ENCODE results near the gene SLC31A2.
A peak's percentile ranks its signal among the peaks of the same experiment; 100 is the strongest.
"Not testable (repeated sequence)": the region's sequence is repeated elsewhere in the genome, so short reads cannot be mapped to it uniquely, and the experiment has no call there.

SLC31A2 gene, protein sequence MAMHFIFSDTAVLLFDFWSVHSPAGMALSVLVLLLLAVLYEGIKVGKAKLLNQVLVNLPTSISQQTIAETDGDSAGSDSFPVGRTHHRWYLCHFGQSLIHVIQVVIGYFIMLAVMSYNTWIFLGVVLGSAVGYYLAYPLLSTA

DNA sequence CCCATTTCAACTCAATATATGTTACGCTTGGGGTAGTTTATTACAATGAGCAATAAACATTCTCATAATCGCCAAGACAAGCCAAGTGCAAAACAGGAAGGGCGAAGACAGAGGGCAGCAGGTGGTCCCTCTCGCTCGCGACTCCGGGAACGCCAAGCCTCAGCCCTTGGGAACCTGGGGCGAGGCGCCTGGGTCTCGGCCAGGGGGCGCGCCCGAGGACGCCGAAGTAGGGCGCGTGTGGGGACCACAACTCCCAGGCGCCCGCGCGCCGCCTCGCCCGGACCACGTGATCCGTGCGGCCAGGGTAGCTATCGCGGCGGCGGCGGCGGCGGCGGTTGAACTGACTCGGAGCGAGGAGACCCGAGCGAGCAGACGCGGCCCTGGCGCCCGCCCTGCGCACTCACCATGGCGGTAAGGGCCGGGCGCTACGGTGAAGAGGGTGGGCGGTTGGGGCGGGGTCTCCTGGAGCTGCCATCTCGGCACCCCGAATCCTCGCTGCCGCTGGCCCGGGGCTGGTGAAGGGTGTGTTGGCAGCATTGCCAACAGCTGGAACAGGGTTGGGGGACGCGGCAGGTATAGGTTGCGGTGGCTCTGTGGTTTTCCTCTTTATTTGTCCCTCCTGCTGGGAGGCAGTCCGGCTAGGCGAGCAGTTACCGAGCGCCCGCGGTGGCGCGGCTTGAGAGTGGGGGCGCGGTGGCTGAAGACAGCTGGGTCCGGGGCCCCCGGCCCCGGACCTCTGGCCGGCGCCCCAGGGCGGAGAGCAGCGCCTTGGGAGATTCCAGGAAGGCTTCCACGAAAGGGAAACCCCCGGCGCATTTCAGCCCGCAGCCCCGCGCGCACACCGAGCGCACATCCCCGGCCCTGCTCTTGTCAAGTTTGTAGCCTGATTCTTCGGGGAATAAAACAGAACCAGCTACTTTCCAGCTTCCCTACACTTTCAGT lies at the start of gene SLC31A2:
SLC31A2 (plus strand) TSS at position 338 of the 942 bp plus-strand sequence; CDS start at position 406, 68 bp downstream.
- DNase-seq, result peak; percentile 89

DNA sequence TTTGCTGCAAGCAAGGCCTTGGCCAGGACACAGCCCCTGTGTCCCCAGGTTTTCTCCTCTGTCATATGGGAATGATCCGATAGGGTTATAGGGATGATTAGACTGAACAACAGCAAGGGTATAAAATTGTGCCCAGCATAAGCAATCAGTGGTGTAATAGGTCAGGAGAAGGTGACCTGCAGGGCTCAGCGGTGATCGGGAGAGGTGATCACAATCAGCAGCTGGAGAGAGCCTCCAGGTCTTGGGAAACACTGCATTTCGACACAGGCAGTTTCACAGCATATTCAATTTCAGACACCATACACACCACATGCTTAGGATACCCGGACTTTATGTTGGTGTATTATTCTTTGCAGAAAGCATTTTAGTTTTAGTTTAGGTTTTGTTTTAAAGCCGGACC lies 45.5 kb upstream of the SLC31A2 start:
- DNase-seq, result not testable (repeated sequence)

DNA sequence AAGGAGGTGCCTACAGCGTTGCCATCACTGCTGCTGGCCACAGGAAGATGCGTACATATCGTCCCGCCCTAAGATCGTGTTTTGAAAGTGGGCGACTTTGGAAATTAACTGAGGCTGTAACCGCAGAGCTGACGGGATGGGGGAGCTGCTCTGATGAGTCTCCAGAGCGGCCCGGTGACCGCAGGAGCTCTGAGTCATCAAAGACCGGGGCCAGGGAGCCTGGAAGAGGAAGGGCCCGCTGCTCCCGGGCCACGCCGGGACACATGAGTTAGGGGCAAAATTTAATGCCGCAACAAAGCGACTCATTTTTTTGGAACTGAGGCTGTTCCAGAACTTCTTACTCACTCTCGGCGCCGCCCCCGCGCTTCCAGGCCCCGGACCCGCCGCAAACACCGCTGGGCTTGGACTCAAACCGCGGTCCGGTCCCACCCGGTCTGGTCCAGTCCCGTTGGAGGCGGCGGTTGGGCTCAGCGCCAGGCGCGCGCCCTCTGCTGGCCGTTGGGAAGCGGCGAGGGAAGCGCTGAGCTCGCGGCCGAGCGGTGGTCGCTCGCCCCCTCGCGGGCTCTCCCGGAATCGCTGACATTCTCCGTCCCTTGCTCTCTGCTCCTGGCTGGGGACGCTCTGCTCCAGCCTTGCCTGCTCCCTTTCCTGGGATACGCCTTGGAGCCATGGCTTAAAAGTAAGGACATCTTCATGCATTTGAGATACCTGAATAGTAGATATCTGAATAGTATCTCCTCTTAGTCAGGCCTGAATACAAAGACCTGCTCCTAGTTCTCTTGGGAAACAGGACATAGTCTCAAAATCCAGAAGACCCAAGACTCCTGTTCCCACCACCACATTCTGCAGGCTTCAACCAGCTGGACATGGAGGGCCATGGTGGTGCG lies 39.5 kb upstream of the SLC31A2 start:
- DNase-seq, result not testable (repeated sequence)

DNA sequence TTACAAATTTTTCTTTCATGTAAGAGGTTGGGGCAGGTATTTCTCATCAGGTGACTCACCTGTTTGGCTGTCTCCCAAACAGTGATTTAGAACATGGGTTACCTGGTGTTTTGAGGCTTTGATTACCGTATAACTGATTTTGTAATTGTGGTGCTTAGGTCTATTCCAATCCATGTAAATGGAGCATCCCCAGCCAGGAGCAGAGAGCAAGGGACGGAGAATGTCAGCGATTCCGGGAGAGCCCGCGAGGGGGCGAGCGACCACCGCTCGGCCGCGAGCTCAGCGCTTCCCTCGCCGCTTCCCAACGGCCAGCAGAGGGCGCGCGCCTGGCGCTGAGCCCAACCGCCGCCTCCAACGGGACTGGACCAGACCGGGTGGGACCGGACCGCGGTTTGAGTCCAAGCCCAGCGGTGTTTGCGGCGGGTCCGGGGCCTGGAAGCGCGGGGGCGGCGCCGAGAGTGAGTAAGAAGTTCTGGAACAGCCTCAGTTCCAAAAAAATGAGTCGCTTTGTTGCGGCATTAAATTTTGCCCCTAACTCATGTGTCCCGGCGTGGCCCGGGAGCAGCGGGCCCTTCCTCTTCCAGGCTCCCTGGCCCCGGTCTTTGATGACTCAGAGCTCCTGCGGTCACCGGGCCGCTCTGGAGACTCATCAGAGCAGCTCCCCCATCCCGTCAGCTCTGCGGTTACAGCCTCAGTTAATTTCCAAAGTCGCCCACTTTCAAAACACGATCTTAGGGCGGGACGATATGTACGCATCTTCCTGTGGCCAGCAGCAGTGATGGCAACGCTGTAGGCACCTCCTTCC lies 37.9 kb upstream of the SLC31A2 start:
- DNase-seq, result not testable (repeated sequence)

DNA sequence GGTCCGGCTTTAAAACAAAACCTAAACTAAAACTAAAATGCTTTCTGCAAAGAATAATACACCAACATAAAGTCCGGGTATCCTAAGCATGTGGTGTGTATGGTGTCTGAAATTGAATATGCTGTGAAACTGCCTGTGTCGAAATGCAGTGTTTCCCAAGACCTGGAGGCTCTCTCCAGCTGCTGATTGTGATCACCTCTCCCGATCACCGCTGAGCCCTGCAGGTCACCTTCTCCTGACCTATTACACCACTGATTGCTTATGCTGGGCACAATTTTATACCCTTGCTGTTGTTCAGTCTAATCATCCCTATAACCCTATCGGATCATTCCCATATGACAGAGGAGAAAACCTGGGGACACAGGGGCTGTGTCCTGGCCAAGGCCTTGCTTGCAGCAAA lies 32.0 kb upstream of the SLC31A2 start:
- DNase-seq, result not testable (repeated sequence)

DNA sequence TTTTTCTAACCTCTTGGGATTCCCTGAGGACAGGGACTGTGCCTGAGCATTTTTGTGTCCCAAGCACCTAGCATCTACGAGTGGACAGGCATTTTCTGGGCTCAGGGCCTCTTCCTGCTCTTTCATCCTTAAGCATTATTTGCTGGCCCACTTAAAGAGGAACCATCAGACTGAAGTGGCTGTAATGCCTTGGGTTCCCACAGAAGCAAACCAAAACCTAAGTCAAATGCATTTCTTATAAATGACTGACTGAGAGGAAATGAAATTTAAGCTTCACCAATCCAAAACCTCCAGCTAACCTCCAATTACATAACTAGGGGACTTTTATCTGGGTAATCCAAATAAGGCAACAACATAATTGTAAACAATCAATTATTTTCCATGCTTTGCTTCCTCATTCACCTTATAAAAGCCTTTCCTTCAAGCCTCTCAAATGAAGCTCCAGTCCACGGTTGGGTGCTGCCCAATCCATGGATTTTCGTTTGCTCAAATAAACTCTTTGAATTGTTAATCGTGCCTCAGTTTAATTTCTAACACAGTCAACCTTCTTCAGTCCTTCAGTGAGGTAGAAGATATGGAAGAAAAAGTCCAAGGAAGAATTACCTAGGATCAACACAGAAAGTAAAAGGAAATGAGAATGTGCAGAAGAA lies 25.3 kb upstream of the SLC31A2 start:
- no peak for DNase-seq

DNA sequence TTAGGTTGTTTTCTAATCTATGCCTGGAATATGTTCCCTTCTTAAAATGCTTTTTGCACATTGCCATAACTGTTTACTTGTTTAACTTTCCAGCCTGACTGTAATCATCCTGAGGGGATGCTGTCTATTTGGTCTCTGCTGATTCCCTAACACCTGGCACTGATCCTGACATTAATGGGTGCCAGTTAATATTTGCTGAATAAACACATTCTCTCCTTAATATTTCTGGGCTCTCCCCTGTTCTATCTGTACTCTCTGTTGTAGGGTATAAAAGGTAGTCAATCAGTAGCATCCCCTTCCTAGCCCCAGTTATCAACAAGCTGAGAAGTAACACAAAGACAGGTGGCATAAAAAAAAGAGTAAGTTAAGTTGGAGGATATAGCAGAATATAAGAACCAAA lies 21.3 kb upstream of the SLC31A2 start:
- DNase-seq, result no peak

DNA sequence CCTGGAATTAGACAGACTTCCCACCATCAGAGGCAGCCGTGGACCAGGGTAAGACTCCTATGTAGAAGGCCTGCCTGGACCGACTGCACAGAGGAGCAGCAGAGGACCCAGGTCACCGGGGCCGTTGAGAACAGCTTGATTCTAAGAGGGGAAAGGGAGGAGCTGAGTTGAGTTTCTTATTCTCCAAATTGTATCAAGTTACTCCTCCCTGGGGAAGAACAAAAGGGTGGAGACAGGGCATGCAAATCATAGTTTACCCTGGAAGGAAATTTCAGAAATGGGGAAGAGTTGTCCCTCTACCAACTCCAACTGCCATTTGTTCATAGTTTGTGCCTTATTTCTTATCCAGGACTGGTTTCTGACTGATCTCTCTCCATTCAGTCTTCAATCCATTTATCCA lies 20.9 kb upstream of the SLC31A2 start:
- DNase-seq, result no peak

DNA sequence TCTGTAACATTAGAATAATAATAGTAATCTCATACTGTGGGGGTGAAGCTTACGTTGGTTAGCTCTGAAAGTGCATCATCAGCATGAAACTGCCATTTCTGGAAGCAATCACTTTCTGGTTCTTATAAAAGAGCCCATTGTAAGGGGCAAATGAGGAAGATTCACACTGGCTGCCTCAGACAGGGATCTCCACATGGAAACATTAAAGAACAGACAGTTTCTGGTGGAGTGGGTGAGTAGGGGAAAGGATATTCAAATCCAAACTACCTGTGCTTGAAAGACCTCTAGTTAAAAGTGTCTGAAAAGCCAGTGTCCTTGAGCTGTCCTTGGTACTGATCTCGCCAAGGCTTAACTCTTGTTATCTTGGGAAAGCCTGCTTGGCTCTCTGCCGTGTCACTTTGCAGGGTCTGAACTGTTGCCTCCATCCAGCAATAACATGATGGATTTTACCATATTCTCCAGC lies 19.1 kb upstream of the SLC31A2 start:
- DNase-seq, result no peak

DNA sequence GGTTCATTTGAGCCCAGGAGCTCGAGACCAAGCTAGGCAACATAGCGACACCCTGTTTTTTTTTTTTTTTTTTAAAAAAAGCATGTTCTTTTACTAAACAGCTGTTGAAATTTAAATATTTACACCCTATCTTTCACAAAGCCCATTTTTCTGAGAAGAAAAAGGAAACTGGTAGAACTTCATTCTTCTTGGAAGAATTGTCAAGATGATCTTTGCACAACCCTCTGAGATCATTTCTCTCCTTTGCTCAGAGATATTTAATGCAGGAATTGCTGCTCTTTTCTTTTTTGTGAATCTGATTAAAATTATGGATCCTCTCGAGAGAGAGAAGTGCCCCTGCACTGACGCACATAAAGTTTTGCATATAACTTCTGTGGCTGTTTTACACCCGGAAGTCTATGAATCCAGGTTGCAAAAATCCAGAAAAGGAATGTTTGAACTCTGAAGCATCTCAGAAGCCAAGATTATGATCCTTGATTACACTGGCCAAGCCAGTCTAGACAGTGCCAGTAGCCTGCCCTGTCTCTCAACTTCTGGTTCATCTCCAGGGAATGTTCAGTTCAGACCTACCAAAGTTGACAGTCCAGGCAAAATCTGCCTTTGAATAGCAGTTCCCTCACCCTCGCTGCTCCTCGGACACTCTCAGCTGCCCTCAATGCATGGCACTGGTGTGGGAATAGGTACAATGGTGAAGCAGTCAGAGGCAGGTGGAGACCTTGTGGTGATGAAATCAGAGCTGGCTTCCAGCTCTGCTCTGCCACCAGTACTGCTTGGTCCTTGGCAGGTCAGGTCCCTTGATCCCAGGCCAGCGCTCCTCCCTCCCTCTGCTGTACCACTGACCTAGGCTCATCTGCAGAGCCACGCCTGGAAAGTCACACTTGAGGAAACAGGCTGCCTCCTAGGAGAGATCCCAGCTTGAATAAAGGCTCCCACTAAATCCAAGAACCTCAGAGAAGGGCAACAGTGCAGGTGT lies 13.3 kb upstream of the SLC31A2 start:
- DNase-seq, result no peak

DNA sequence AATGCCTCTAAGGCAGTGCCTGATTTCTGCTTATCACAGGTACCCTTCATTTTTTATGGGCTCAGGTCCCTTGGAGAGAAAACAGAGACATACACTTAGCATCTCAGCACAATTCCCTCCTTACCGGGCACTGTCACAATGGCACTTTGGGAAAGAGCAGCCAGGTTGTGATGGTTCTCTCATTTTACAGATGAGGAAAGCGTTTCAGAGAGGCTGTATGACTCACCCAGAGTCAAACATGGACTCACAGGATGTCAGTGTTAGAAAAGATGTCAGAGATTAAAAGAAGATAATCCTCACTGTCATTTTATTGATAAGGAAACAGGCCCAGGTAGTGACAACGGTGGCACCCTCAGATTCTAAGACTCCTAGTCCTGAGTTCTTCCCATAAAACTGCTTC lies 12.0 kb upstream of the SLC31A2 start:
- DNase-seq, result no peak

DNA sequence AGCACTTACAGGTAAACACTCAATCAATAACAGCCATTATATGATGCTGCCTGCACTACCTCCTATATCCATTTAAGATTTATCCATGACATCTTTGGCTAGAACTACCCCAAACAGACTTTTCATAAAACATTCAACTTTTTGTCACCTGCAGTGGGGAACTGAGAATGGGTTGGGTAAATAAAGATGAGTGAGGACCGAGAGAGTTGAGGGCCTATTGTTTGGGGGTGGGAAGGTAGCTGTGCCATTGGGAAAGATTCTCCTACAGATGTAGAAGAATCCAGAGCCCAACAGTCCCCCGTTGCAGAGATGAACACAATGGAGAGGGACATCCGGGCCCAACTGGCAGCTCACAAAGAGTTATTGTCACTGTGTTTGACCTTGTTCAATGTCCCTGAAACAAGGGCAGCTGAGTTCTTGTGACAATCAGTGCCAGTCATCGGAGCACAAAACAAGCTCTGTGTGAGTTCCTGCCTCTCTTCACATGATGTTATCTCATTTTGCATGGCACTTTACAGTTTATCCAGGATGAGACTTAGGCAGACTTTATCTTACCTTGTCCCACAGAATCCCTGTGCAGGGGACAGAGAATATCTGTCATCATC lies 11.5 kb upstream of the SLC31A2 start:
- DNase-seq, result no peak

DNA sequence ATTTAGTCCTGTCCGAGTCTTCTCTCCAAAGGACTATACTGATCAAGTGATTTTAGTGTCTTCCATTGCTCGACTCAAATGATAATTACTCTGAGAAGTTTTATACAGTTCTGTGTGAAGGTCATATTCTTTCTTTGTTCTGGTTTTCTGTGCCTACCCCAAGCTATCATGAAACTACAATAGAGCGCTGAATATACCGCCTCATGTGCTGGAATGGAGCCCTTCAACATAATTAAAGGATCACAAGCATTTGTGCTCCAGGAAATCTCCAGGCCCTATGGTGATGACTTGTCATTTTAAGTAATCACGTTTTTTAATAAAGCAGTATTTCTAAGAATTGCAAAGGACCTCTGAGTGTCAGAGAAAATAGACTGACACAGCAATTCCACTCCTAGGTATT lies 10.9 kb upstream of the SLC31A2 start:
- DNase-seq, result no peak

DNA sequence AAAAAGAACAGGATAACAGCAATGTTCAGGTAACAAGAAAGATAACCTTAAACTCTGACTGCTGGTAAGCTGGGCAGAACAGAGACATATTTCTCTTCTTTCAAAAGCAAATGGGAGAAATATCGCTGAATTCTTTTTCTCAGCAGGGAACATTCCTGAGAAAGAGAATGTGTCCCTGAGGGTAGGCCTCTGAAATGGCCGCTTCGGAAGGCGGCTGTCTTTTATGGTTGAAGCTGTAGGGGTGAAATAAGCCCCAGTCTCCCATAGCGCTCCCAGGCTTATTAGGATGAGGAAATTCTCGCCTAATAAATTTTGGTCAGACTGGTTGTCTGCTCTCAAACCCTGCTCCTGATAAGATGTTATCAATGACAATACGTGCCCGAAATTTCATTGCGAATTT lies 9.9 kb upstream of the SLC31A2 start:
- not testable (repeated sequence) for DNase-seq

DNA sequence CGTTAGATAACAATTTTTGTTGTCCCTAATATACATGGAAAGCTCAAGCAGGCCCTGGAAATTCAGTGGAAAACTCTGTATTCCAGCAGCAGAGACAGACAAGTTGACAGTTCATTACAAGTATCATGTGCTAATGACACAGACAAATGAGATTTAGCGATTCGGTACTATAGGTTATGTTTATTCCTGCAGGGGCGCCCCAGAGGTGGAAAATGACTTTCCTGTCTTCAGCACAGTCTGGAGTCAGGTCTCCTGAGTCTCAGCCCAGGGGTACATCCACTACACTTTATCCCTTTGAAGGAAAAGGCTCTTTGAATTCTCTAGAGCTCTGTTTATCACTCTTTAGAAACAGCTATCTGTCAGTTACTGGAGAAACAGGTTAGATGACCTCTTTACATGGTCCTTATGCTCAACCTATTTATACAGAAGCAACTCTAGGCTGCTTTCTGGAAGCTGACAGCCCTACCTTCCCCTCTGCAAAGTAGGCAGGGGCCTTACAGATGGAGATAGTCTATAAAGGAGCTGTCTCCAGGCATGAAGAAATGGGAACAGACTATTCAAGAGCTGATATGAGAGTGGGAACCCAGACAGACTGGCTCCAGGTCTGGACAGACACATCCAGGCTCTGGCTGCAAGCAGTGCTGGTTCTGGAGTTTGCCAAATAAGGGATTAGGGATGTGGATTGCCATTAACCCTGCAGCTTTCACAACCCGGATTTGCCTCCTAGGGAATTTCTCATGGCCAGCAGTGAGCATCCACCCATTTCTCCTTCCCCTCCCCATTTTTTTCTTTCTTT lies 7.2 kb upstream of the SLC31A2 start:
- DNase-seq, result no peak

DNA sequence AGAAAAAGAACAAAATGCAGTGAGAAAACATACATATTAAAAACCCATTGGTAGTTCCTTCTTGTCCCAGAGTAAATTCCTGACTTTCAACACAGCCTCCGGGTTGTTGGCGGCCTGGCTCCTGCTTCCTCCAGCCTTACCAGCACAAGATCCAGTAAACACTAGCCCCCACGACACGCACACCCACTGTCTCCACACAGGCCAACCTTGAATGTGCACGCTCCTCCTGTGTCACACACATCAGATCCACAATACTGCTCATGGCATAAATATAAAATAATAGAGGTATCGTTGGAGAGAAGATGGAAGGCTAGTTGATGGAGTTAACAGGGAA lies 2.5 kb upstream of the SLC31A2 start:
- DNase-seq, result no peak

DNA sequence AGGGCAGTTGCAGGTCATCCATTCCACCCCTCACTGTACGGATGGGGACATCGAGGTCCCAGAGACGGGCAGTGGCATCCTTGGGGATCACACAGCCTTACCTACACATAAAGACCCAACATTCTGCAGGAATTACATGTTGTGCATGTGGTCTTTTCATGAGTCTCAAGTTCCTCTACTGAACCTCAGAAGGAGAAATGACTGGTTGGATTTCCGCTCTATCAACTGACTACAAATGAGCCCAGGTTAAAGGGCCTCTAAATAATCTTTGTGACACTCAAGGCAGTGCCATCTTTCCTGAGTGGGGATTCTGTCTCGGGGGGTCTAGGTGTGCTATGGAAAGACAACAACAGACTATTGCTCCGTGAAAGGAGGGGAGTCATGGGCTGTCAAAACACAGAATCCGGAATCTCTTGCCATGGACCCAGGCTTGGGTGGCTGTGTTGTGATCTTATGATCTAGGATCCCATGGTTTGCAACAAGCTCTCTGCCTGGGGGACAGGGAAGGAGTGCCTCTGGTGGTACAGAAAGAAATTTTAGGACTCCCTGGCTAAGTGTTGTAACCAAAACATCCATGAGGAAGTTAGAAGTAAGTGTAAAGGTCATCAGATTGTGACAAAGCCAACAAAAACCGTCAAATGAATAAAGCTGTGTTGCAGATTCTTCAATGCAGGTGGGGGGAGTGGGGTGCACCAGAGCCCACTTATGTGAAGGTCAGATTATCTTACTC lies 1.9 kb upstream of the SLC31A2 start:
- no peak for DNase-seq

DNA sequence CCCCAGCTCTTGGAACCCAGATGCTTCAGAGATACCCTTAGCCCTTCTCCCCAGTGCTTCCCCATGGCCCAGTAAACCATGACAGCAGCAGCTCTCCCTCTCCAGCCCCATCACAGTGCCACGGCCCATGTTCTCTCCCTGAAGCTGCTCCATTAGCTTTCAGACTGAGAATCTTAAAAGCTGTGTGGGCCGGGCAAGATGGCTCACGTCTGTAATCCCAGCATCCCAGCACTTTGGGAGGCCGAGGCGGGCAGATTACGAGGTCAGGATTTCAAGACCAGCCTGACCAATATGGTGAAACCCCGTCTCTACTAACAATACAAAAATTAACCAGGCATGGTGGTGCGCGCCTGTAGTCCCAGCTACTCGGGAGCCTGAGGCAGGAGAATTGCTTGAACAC lies 1.2 kb upstream of the SLC31A2 start:
- not testable (repeated sequence) for DNase-seq

Measured in left hindlimb (tissue), 1 donor.